PFSK-1 (cell line): ENCODE measurements around the gene IGLL5.

Experiments used
- FOXP2 ChIP-seq: optimal IDR thresholded peaks from 2 replicates; pipeline ENCODE3; 2011; ENCODE audit warnings: borderline replicate concordance, control low read depth, inconsistent platforms; ENCODE audit not compliant: insufficient read depth; ENCODE audit errors: extremely low read length, extremely low read depth
- POLR2AphosphoS5 ChIP-seq: IDR thresholded peaks from 2 replicates; pipeline ENCODE4 v1.6.1; 2012; ENCODE audit warnings: low read depth, mild to moderate bottlenecking, control low read depth, low read length, moderate library complexity
- SIN3A ChIP-seq: IDR thresholded peaks from 2 replicates; pipeline ENCODE4 v1.6.1; 2012; ENCODE audit warnings: mild to moderate bottlenecking, low read length, moderate library complexity, borderline replicate concordance; ENCODE audit not compliant: insufficient read depth
- TAF1 ChIP-seq: IDR thresholded peaks from 2 replicates; pipeline ENCODE4 v1.6.1; 2012; ENCODE audit warnings: low read length, control low read depth, borderline replicate concordance; ENCODE audit not compliant: insufficient read depth
- TF ChIP-seq, protein P1 (sequence below), 2 experiments: IDR thresholded peaks; 2 replicates each; pipeline versions ENCODE4 v1.6.1 to v1.8.0; 2011 to 2012; ENCODE audit warnings: low read depth in 2 of 2, low read length in 2 of 2, control low read depth in 1 of 2, inconsistent platforms in 1 of 2, mild to moderate bottlenecking in 1 of 2, moderate library complexity in 1 of 2; ENCODE audit not compliant: insufficient read depth in 1 of 2

Gene IGLL5

DNA sequence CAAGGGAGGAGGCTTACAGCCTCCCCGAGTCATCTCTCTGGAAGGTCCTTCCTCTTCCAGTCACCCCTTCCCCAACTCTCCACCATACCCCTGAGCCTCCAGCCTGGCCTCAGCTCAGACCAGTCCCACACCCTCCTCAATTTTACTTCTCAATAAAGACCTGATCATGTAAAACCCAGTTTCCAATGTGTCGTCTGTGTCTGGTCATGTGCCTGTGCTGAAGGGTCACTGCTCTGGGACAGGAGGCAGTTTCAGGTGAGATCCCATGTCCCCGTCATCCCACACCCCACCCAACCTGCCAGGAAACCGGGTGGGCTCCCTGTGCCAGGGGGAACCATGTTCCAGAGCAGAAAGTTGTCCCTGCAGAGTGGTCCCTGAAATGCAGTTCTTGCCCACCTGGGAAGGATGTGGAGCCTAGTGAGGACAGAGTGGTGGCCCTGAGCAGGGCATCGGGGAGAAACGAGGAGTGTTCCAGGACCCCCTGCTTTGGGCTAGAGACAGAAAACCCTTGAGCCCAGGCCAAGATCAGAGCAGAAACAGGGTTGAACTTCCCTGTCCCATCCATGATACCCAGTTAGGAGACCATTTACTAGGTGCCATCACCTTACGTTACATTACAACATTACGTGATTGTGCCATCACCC is 19.4 kb downstream of the IGLL5 start:
- TF ChIP-seq TAF1 = no peak
- no peak for TF ChIP-seq POLR2AphosphoS5
- TF ChIP-seq SIN3A = no peak
- TF ChIP-seq FOXP2 = no peak
- TF ChIP-seq, protein P1, sequence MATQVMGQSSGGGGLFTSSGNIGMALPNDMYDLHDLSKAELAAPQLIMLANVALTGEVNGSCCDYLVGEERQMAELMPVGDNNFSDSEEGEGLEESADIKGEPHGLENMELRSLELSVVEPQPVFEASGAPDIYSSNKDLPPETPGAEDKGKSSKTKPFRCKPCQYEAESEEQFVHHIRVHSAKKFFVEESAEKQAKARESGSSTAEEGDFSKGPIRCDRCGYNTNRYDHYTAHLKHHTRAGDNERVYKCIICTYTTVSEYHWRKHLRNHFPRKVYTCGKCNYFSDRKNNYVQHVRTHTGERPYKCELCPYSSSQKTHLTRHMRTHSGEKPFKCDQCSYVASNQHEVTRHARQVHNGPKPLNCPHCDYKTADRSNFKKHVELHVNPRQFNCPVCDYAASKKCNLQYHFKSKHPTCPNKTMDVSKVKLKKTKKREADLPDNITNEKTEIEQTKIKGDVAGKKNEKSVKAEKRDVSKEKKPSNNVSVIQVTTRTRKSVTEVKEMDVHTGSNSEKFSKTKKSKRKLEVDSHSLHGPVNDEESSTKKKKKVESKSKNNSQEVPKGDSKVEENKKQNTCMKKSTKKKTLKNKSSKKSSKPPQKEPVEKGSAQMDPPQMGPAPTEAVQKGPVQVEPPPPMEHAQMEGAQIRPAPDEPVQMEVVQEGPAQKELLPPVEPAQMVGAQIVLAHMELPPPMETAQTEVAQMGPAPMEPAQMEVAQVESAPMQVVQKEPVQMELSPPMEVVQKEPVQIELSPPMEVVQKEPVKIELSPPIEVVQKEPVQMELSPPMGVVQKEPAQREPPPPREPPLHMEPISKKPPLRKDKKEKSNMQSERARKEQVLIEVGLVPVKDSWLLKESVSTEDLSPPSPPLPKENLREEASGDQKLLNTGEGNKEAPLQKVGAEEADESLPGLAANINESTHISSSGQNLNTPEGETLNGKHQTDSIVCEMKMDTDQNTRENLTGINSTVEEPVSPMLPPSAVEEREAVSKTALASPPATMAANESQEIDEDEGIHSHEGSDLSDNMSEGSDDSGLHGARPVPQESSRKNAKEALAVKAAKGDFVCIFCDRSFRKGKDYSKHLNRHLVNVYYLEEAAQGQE (IDR thresholded peaks at IDR 0.05; ENCODE audit: insufficient read depth in 1 of 2, low read depth in 2 of 2, low read length in 2 of 2) = no peak

DNA sequence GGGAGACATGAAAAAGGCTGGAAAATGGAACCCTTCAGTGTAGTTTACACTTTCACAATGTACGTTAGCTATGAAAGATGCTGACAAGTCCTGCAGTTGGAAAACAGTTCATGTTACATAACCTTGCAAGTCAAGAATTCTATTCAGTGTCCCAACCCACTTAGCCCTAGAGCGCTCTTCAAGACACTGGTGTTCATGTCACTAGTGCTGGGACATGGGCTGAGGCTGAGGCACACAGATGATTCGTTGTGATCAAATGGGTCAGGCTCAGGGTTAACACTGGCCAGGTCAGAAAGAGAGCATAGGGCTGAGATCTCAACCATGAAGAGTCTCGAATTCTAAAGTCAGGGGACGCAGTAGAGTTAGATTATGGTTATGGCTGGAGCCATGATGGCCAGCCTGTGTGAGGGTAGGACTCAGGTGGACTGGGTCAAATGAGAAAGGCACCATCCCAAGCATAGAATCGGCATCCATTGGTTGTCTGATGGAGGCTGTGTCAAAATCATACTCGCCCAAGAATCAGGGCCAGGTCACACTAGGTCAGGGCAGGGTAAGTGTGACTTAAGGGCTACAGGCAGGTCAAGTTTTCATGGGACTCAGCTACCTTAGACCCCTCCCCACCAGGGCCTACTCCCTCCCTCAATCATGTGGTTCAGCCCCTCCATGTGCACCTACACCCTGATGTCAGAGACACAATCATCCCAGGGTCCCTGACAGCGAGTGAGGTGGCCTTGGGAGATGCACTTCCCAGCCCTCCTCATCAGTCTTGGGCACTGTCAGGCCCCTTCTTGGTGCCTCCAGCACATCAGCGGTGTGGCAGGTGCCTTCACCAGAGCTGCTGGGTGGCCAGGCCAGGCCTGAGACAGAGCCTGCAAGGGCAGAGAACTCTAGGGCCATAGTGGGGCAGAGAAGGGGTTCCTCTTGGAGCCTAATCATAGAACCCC is 20.2 kb downstream of the IGLL5 start:
- no peak for TF ChIP-seq POLR2AphosphoS5
- no peak for TF ChIP-seq TAF1
- no peak for TF ChIP-seq FOXP2
- no peak for TF ChIP-seq SIN3A
- TF ChIP-seq, protein P1 (IDR thresholded peaks at IDR 0.05; ENCODE audit: insufficient read depth in 1 of 2, low read depth in 2 of 2, low read length in 2 of 2) = no peak

DNA sequence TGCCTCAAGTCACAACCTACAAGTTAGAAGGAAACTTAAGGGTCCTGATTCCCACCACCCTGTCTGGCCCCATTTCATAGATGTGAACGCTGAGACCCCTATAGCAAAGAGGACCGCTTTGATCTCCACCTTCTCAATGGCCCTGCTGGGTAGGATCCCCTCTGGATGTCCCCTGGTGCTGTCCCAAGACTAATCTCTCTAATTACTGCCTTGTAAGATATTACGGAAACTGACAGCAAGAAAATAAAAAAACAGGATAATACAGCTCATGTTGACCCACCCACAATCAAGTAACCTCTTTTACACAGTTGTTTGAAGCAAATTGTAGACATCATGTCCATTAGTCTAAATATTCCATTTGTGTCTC is 20.9 kb downstream of the IGLL5 start:
- TF ChIP-seq FOXP2 = no peak
- TF ChIP-seq SIN3A = no peak
- no peak for TF ChIP-seq TAF1
- TF ChIP-seq, protein P1 (IDR thresholded peaks at IDR 0.05; ENCODE audit: insufficient read depth in 1 of 2, low read depth in 2 of 2, low read length in 2 of 2) = no peak
- TF ChIP-seq POLR2AphosphoS5 = no peak

DNA sequence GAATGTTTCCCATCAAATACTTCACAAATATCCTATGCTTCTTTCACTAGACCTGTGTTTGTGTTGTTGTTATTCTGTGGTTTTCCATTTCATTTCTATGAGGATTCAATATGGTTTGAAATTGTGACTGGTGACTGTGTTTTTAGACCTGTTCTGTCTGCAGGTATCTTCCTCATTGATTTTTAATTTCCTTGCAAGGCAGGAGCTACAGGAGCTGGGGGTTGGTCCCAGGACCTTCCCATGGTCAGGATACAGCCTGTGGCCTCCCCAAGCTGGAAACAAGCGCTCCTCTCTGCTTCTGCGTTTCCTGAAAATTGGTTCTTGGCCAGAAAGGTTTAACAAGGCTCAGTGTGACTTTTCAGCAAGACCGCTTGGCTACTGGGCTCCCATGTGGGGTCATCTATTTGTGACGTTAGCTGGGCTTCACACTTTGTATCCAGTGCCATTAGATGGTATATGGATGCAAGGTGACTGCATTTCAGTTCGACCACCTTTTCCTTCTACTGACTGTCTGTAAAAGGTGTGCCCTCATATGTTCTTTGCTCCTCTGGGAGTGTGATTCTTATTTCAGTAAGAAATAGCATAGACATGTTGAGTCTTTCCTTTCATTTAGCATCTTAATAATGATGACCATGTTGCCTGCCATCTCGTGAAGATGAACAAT is 21.5 kb downstream of the IGLL5 start:
- no peak for TF ChIP-seq SIN3A

DNA sequence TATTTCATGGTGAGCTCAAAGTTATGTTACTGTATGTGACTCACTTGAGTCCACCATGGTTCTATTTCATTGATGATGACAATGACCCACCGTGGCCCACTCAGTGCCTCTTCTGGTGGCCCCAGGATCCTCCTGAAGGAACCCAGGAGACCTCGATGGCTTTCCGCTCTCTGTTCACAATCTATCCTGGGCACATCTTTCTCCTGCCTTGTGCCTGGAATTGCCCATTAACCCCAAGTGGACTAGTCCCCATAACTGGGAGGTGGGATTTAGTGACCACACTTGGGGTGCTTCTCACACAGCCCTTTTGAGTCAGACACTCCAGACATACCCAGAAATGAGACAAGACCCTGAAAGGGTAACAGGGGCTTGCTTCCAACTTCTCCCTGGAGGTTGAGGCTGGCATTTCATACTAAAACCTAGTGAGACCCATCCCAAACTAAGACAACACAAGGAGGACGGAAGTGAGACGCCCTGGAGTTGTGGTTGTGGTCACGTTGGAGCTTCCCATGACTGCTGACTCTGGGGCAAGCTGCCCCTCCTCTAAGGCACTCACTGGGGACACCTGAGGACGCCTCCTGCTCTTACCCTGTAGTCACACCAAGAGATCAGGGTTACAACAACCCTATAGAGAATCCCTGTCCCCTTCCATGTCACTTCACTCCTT is 22.1 kb downstream of the IGLL5 start:
- TF ChIP-seq SIN3A = no peak
